ENCODE results near the gene TMPRSS12.
"Not testable (repeated sequence)": the region's sequence is repeated elsewhere in the genome, so short reads cannot be mapped to it uniquely, and the experiment has no call there.

TMPRSS12 gene

GRCh38 chr12:50859621-50860310 lies 17.0 kb downstream of the TMPRSS12 start:
- DNase-seq (ENCODE audit: low read depth in 2 of 2): no peak

GRCh38 chr12:50862316-50862715 lies 19.6 kb downstream of the TMPRSS12 start:
- DNase-seq (ENCODE audit: low read depth in 2 of 2): no peak

GRCh38 chr12:50865266-50865665 lies 22.5 kb downstream of the TMPRSS12 start:
- DNase-seq (ENCODE audit: low read depth in 2 of 2): no peak

DNA sequence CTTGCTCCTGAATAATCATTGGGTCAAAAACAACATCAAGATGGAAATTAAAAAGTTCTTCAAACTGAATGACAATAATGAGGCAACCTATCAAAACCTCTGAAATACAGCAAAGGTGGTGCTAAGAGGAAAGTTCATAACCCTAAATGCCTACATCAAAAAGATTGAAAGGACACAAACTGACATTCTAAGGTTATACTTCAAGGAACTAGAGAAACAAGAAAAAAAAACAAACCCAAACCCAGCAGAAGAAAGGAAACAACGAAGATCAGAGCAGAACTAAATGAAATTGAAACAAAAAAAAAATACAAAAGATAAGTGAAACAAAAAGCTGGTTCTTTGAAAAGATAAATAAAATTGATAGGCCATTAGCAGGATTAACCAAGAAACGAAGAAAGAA lies 26.2 kb downstream of the TMPRSS12 start:
- not testable (repeated sequence) for DNase-seq (ENCODE audit: low read depth in 2 of 2)

DNA sequence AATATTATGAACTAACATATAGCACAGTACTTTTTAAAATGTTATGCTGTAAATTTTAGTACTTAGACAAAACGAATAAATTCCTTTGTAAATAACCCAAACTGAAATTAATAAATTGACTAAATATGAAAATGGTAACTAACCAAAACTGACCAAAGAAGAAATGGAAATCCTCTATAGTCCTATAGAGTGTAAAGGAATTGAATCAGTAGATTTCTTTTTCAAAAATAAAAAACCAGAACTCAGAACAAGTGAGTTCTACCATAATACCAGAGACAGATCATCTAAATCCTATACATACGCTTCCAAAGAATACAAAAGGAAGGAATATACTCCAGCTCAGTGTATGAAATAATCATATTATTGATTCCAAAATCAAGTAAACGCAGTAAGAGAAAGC lies 39.8 kb downstream of the TMPRSS12 start:
- no peak for DNase-seq (ENCODE audit: low read depth in 2 of 2)

- no peak for DNase-seq (ENCODE audit: low read depth in 2 of 2)
These were observed 44.5 kb downstream of the TMPRSS12 start for GRCh38 chr12:50887191-50887590.

DNA sequence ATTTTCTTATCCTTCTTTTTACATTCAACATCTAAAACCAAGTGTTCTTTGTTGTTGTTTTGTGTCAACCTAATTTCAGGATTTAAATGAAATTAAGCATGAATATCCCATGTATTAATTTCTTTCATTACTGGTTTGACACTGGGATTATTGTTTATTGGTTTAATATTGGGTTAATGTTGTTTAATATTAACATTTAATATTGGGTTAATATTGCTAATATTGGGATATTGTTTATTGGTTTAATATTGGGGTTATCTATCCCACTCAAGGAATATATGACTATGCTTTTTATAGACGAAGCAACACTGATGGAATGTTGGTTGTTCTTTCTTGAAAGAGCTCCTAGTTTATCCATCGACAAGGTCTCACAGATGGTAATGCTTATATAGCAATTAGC lies 45.9 kb downstream of the TMPRSS12 start:
- no peak for DNase-seq (ENCODE audit: low read depth in 2 of 2)

DNA sequence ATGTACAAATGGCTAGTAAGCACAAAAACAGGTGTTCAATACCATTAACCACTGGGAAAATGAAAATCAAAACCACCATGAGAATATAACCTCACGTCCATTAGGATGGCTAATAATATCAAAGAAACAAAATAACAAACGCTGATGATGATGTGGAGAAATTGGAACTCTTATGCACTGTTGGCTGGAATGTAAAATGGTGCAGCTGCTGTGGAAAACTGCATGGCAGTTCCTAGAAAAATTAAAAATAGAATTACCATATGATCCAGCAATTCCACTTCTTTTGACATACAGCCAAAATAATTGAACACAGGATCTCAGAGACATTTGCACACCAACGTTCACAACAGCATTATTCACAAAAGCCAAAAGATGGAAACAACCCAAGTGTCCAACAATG lies 51.5 kb downstream of the TMPRSS12 start:
- DNase-seq (ENCODE audit: low read depth in 2 of 2): no peak

DNA sequence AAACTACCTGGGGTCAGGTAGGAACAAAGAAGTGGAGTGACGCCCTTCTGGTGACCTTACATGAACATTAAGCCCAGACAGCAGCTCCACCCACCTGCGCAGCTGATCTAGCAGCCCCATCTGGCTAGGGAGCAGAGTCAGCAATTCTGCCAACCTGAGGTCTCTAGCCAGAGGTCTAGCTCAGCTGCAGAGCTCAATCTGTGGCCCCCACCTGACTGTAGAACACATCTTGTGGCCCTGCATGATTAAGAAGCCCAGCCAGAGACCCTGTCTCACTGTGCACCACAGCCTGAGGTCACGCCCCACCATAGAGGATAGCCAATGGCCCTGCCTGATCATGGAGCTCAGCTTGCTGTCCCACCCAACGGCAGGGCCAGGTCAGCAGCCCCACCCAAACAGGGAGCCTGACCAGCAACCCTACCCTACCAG lies 59.0 kb downstream of the TMPRSS12 start:
- DNase-seq (ENCODE audit: low read depth in 2 of 2): no peak

DNA sequence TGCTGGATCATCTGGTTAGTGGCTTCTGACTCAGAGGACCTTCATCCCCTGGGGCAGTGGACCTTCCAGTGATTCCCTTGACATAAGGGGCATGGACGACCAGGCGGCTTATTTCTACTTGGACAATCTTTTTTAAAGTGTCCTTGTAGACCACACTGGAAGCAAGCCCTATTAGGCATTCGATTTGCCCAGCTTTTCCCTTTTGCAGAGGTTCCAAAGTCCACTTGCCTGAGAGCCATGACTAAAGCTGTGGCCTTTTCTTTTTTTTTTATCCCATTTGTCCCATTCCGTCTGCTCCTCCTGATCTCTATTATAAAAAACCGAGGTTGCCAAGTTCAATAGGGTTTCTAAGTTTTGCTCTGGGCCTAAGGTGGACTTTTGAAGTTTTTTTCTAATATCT lies 65.8 kb downstream of the TMPRSS12 start:
- not testable (repeated sequence) for DNase-seq (ENCODE audit: low read depth in 2 of 2)

GRCh38 chr12:50912361-50912760 lies 69.6 kb downstream of the TMPRSS12 start:
- DNase-seq (ENCODE audit: low read depth in 2 of 2): not testable (repeated sequence)

GRCh38 chr12:50913224-50913623 lies 70.5 kb downstream of the TMPRSS12 start:
- no peak for DNase-seq (ENCODE audit: low read depth in 2 of 2)

GRCh38 chr12:50914872-50915484 lies 72.3 kb downstream of the TMPRSS12 start:
- no peak for DNase-seq (ENCODE audit: low read depth in 2 of 2)

DNA sequence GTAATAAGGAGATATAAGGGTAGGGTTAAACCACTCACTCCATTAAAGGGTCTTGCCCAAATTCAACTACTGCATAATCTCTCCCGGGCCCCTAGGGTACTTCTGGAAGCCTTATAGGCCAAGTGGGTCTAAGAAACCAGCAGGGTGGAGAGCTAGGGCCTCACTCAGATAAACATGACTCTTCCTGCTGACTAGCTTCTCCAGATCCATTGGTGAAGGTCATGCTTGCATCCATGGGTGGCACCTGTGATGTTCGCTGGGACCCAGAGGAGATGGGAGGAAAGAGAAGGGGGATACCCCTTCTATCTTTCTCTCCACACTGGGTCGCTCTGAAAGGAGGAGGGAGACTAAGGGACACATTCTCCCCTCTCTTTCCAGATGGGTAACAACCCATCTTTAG lies 73.6 kb downstream of the TMPRSS12 start:
- no peak for DNase-seq (ENCODE audit: low read depth in 2 of 2)

GRCh38 chr12:50918584-50919316 lies 76.0 kb downstream of the TMPRSS12 start:
- DNase-seq (ENCODE audit: low read depth in 2 of 2): no peak

GRCh38 chr12:50922820-50923219 lies 80.1 kb downstream of the TMPRSS12 start:
- no peak for DNase-seq (ENCODE audit: low read depth in 2 of 2)

GRCh38 chr12:50923361-50924130 lies 80.8 kb downstream of the TMPRSS12 start:
- DNase-seq (ENCODE audit: low read depth in 2 of 2): no peak

DNA sequence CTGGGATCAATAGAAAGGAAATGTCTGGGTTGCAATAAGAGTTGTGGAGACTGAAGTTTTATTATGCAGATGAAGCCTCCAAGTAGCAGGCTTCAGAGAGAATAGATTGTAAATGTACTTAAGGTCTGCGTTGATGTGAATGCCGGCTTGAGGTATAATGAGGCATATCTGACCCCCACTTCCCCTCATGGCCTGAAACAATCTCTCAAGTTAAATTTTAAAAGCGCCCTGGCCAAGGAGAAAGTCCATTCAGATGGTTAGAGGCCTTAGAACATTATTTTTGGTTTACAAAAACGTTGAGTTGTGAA lies 81.4 kb downstream of the TMPRSS12 start:
- DNase-seq (ENCODE audit: low read depth in 2 of 2): no peak

- DNase-seq (ENCODE audit: low read depth in 2 of 2): peak; percentile 5 to 11
These were observed 82.0 kb downstream of the TMPRSS12 start for GRCh38 chr12:50924439-50925341.

DNA sequence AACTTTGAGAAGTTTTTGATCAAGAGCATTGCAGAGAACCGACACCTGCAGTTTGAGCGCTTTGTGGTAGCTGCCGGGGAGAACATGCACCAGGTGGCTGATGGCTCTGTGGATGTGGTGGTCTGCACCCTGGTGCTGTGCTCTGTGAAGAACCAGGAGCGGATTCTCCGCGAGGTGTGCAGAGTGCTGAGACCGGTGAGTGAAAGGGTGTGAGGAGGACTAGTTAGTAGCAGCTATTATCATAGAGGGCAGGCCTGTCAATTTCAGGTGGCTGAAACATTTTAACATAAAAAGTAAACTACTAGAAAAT lies 82.6 kb downstream of the TMPRSS12 start:
- DNase-seq (ENCODE audit: low read depth in 2 of 2): no peak

- DNase-seq (ENCODE audit: low read depth in 2 of 2): no peak
These were observed 83.2 kb downstream of the TMPRSS12 start for GRCh38 chr12:50925920-50926319.

DNA sequence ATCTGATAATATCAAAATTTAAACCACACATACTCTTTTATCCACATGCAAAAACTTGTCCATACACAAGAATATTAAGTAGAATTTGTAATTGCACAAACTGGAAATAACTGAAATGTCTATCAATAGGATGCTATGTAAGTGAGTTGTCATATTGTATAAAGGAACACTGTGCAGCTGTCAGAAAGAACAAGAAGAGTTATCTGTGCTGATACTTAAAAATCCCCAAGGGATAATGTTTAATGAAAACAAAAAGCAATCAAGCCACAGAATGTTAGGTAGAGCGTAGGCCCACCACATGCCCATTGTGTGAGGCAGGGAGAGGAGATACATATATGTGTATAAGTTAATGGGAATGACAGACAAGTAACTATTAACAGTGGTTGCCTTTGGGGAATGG lies 83.7 kb downstream of the TMPRSS12 start:
- no peak for DNase-seq (ENCODE audit: low read depth in 2 of 2)

Measured in activated CD8-positive, alpha-beta memory T cell treated with anti-CD3 and anti-CD28 coated beads for 4 hours (primary cell).